ENCODE data around the gene KCNT1.

Gene KCNT1

DNA sequence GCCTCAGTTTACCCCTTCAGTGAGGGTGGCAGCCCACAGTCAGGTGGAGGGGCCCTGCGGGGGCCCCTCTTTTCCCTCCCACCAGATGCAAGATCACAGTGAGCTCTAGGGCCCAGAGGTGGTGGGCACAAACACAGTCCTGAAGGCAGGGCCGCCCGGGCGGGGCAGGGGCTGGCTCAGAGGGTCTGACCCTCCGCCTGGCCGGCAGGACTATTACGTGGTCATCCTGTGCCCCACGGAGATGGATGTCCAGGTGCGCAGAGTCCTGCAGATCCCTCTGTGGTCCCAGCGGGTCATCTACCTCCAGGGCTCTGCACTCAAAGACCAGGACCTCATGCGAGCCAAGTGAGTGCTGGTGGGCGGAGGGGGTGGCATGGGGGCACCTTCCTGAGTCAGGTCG lies 63.4 kb downstream of the KCNT1 start:
- no peak for DNase-seq (ENCODE audit: low read depth in 2 of 2)

DNA sequence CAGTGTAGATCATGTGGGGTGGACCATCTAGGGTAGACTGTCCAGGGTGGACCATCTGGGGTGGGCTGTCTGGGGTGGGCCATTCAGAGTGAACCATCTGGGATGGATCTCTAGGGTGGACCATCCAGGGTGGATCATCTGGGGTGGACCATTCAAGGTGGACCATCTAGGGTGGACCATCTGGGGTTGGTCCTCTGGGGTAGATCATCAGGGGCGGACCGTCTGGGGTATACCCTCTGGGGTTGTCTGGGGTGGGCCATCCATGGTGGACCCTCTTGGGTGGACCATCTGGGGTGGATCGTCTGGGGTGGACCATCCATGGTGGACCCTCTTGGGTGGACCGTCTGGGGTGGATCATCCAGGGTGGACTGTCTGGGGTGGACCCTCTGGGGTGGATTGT lies 64.3 kb downstream of the KCNT1 start:
- DNase-seq (ENCODE audit: low read depth in 2 of 2), result no peak

DNA sequence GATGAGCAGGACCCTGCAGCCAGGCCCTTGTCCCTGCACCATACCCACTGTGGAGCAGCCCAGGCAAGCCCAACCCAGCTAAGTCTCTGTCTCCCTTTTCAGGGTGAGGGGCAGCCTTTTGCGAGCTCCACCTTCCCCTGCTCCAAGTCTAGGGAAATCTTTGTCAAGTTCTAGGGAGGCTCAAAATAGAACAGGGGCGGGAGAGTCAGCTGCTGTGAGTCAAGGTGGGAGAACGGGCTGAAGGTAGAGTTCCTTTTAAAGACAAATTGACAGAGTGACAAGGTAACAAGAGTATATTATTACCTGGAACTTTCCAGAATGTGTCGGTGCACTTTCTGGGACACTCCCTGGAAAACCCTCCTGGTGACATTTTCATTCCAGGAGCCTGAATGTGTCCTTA lies 64.7 kb downstream of the KCNT1 start:
- no peak for DNase-seq (ENCODE audit: low read depth in 2 of 2)

DNA sequence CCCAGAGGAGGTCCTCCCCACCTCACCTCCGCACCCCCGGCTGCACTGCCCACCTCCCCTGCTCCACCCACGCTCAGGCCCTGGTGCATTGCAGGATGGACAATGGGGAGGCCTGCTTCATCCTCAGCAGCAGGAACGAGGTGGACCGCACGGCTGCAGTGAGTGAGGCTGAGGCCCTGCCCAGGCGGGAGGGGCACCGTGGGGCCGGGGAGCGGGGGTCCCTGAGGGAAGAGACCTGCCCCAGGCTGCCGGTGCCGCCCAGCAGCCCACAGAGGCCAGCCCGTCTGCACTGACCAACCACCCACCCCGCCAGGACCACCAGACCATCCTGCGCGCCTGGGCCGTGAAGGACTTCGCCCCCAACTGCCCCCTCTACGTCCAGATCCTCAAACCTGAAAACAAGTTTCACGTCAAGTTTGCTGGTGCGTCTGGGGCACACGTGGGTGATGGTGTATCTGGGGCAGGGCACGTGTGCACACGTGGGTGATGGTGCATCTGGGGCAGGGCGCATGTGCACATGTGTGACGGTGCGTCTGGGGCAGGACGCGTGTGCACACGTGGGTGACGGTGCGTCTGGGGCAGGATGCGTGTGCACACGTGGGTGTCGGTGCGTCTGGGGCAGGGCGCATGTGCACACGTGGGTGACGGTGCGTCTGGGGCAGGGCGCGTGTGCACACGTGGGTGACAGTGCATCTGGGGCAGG lies 66.7 kb downstream of the KCNT1 start:
- no peak for DNase-seq (ENCODE audit: low read depth in 2 of 2)

DNA sequence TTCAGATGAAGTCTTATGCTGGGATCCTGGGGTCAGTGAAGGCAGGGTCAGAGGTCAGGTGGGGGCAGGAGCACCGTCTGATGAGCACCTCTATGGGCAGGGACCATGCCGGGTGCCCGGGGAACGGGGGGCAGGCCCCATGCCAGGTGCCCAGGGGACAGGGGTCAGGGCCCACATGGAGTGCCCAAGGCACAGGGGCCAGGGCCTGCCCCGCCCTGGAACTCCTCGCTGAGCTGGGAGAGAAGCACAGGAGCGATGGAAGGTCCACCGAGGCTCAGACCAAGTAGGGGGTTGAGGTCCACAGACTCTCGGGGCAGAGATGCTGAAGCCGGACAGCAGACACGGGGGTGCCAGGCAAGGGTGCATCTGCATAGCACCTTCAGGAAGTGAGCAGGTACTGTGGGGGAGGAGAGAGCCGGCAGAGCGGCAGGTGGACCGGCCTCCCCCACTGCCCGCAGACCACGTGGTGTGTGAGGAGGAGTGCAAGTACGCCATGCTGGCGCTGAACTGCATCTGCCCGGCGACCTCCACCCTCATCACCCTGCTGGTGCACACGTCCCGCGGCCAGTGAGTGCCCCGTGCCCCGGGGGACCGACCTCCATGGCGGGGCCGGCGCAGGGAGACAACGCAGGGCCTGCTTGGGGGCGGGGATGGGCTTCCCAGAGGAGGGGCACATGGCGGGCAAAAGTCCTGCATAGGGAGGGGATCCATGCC lies 67.7 kb downstream of the KCNT1 start:
- no peak for DNase-seq (ENCODE audit: low read depth in 2 of 2)

DNA sequence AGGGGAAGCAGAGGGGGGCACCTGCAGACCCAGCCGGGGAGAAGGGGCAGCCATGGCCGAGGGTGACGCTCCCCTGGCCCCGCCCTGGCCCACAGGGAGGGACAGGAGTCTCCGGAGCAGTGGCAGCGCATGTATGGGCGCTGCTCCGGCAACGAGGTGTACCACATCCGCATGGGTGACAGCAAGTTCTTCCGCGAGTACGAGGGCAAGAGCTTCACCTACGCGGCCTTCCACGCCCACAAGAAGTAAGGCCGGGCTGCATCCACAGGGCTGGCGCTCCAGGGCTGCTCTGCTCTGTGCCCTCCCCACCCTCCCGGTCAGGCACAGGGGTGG lies 68.2 kb downstream of the KCNT1 start:
- no peak for DNase-seq (ENCODE audit: low read depth in 2 of 2)

DNA sequence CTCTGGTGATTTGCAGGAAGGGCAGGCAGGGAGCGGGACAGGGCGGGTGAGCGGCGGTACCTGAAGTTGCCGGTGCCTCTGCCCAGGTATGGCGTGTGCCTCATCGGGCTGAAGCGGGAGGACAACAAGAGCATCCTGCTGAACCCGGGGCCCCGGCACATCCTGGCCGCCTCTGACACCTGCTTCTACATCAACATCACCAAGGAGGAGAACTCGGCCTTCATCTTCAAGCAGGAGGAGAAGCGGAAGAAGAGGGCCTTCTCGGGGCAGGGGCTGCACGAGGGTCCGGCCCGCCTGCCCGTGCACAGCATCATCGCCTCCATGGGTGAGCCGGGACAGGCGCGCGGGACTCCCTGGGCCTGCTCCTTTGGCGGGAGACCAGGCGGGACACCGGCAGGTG lies 68.8 kb downstream of the KCNT1 start:
- DNase-seq (ENCODE audit: low read depth in 2 of 2), result no peak

DNA sequence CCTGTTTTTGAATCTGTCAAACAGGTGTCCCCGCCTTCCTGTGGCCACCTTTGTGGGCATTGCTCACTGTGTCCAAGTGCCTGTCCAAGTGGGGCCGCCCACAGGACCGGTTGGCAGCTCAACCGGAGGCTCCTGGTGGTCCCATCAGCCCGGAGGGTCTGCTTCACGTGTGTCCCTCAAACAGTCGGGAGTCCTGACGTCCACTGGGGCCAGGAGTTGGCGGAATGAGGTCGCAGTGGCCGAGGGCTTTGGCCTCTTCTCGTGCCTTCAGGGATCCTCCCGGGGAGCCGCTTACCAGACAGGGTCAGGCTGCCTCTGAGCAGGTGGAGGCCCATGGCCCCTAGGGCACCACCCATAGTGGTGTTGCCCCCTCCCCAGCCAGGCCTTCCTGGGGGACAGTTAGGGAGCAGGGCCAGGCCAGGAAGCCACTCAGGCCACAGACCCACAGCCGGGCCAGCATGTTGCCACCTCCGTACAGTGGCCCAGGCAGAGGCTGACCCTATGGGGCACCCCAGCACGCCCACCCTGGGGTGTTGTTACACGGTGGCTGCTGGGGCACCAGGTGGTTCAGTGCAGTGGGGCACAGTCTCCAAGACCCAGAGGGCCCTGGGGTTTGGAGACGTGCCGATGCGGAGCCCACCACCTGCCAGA lies 69.5 kb downstream of the KCNT1 start:
- DNase-seq (ENCODE audit: low read depth in 2 of 2), result no peak

DNA sequence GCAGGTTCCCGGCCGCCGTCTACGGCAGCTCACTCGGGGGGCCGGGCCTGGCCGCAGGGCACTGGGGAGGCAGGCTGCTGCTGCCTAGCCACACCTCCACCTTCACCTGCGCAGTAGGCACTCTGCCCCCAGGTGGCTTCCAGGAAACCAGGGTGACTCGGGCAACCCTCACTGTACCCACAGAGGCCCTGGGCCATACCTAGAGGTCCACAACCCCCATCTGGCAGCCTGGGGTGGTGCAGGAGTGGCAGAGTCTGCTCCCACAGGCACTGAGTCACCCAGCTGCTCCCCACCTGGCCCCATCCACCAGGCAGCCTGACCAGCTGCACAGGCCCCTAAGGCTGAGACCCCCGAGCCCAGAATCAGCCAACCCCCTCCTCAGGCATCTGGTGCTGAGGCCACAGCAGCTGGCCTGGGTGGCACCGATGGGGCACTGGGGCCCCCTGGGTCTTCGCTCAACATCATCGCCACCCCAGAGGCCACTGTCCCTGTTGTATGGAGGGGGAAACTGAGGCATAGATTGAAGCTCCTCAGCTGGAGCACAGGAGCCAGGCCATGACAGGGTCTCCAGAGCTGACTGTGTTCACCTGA lies 70.2 kb downstream of the KCNT1 start:
- no peak for DNase-seq (ENCODE audit: low read depth in 2 of 2)

DNA sequence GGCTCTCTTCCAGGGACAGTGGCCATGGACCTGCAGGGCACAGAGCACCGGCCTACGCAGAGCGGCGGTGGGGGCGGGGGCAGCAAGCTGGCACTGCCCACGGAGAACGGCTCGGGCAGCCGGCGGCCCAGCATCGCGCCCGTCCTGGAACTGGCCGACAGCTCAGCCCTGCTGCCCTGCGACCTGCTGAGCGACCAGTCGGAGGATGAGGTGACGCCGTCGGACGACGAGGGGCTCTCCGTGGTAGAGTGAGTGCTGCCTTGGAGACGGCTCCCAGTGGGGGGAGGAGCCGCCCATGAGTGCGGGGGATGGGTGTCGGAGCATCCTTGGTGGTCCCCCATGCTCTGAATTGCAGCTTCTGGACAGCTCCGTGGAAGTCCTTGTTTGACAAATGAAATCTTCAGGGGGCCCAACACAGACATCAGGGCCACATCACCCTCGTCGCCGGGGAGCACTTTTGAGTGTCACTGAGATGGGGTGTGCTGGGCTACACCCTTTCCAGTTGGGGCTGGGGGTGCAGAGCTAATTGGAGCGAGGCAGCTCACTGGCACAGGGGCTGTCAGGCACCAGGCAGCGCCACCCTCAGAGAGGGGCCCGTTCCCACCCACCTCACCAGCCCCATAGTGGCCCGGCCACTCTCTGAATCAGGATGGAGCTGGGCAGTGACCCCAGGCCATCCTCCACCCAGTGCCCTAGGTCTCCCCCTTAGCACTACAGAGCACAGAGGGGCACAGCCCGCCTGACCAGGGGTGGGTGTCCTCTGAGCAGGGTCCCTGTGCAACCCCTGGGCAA lies 70.9 kb downstream of the KCNT1 start:
- no peak for DNase-seq (ENCODE audit: low read depth in 2 of 2)

DNA sequence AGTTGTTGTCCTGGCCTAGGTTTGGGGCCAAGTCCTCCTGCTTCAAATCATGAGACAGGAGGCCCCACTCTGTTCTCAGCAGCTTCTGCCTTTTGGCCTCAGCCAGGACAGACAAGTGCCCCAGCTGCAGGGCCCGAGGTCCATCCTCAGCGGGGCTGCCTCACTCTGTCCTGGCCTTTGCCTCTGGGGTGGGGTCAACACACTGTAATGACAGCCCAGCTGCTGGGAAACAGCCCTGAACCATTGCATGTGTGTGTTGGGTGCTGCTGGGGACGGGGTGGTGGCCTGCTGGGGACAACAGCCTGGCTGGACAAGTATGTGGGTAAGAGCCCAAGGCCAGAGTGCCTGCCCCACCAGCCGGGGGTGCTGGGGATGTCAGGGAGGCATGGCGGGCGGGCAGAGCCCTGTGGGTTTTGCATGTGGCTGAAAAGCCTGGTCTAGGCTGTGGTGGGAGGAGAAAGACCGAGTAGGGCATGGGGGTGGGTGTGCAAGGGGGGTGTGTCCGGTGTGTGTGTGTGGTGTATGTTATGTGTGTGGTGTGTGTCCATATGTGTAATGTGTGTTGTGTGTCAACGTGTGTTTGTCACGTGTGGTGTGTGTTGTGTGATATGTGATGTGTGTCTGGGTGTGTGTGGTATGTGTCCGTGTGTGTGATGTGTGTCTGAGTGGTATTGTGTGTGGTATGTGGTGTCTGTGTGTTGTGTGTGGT lies 71.7 kb downstream of the KCNT1 start:
- DNase-seq (ENCODE audit: low read depth in 2 of 2), result no peak

DNA sequence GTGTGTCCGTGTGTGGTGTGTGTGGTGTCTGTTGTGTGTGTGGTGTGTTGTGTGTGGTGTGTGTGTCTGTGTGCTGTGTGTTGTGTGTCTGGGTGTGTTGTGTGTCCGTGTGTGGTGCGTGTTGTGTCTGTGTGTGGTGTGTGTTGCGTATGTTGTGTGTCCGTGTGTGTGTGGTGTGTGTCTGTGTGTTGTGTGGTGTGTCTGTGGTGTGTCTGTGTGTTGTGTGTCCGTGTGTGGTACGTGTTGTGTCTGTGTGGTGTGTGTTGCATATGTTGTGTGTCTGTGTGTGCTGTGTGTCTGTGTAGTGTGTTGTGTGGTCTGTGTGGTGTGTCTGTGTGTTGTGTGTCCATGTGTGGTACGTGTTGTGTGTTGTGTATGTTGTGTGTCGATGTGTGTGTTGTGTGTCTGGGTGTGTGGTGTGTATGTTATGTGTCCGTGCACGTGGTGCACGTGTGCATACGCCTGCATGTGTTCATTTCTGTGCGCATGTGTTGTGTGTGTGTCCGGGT lies 72.3 kb downstream of the KCNT1 start:
- no peak for DNase-seq (ENCODE audit: low read depth in 2 of 2)

DNA sequence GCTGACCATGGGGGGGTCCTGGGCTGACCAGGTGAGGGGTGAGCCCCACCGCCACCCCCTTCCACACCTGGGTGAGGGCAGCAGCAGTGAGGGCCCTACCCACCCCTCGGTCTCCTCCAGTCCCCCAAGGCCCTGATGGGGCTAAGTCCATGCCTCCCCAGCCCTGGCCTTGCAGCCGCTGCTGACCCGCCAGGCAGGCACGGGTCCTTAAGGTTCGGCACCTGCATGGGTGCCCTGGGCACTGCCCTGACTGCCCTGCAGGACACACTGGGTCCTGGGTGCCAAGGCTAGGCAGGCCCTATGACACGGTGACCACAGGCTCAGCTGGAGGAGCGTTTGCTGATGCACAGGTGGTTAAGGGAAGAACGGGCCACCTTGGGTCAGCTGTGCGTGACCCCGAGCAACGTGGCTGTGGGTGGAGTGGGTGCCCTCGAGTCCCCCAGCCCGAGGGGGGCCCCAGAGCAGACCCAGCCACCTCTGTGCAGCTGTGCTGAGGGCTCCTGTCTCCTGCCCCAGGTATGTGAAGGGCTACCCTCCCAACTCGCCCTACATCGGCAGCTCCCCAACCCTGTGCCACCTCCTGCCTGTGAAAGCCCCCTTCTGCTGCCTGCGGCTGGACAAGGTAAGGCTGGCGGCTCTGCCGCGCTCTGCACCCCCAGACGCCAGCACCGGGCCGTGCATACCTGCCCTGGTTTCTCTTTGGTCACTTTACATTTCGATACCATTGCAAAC lies 73.0 kb downstream of the KCNT1 start:
- DNase-seq (ENCODE audit: low read depth in 2 of 2), result no peak

DNA sequence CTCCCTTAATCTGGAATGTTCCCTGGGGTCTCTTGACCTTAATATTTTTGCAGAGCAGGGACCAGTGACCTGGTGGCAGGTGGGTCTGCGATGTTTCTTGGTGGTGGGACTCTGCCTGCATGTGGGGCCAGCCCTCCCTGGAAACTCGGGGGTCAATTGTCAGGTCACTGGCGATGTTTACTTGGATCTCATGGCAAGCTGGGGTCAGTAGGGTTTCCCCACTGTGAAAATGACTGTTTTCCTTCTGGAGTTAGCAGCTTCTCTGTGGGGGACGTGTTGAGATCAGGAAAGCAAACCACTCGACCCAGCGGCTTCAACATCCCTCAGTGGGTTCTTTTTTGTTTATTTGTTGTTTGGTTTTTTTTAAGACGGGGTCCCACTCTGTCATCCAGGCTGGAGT lies 73.9 kb downstream of the KCNT1 start:
- no peak for DNase-seq (ENCODE audit: low read depth in 2 of 2)

DNA sequence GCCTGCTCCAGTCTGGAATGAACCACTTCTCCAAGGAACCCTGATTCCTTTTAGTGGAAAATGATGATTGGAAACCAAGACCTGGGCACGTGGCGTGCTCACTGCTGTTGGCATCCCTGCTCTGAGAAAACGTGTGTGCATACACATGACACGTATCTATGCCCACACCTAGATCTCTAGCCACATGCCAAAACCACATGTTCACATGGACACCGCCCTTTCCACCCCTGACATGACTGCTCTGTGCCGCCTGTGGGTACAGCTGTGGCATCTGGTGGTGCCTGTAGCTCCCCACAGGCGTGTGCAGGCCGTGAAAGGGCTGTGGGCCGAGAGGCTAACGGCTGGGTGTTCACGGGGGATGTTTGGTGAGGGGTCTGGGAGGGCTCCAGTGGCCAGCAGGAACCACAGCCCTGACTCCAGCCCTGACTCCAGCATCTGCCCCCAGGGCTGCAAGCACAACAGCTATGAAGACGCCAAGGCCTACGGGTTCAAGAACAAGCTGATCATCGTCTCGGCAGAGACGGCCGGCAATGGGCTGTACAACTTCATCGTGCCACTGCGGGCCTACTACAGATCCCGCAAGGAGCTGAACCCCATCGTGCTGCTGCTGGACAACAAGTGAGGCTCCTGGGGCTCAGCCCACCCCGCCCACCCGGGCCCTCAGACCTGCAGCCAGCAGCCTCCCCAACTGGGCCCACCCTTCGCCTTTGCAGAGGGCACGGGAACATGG lies 75.1 kb downstream of the KCNT1 start:
- no peak for DNase-seq (ENCODE audit: low read depth in 2 of 2)

DNA sequence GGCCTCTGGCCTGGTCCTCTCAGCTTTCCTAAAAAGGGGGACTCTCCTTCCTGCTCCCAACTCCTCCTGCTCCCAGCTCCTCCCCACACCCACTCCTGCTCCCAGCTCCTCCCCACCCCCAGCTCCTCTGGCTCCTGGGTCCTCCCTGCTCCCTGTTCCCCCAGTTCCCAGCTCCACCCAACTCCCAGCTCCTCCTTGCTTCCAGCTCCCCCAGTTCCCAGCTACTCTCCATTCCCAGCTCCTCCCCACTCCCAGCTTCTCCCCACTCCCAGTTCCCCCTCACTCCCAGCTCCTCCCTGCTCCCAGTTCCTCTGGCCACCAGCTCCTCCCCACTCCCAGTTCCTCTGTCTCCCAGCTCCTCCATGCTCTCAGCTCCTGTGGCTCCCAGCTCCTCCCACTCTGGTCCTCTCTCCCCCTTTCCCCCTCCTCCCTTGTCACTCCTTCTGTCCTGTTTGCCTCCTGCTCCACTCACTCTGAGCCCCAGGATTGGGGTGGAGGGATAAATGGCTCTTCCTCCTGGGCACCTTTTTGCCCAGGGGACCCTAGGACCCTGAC lies 75.7 kb downstream of the KCNT1 start:
- DNase-seq (ENCODE audit: low read depth in 2 of 2), result no peak

DNA sequence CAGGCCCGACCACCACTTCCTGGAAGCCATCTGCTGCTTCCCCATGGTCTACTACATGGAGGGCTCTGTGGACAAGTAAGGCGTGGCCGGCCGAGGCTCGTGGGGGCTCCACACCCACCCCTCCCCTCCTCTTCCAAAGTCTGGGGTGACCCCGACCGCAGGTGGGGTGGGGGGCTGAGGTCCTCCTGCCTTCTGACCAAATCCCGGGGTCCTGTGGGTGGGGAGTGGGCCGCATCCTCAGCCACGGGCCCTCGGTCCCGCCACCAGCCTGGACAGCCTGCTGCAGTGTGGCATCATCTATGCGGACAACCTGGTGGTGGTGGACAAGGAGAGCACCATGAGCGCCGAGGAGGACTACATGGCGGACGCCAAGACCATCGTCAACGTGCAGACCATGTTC lies 76.4 kb downstream of the KCNT1 start:
- DNase-seq (ENCODE audit: low read depth in 2 of 2), result no peak

DNA sequence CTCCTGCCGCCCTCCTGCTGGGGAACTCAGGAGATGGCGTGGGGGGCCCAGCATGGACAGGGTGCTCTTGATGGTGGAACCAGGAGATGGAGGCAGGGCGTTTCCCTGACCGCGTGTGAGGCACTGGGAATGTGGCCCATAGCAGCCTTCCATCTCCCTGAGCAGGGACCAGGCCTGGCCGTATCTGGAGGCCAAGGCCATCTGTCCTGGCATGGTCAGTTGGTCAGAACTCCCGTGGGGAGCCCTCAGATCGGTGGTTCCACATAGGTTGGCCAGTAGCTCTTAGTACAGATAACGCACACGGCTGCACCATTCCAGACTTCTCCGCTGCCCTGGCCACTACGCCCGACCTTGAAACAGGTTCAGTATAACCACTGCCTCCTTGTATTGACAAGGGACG lies 77.6 kb downstream of the KCNT1 start:
- DNase-seq (ENCODE audit: low read depth in 2 of 2), result no peak

DNA sequence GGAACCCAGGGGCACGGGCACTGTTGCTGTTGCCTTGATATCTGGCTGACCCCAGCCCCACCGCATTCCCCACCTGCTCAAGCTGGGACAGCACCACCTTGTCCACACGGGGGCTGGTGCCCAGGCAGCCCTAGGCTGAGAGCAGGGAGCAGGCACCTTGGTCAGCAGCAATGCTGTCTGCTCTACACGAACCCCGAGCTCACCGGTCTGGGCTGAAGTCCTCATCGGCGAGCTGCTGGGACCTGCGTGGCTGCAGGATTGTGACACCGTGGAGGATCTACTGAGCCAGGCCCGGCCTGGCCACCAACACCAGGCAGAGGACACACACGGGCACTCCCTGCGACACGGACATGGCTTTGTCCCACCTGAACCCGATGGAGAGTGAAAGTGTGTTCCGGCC lies 78.1 kb downstream of the KCNT1 start:
- DNase-seq (ENCODE audit: low read depth in 2 of 2), result no peak

DNA sequence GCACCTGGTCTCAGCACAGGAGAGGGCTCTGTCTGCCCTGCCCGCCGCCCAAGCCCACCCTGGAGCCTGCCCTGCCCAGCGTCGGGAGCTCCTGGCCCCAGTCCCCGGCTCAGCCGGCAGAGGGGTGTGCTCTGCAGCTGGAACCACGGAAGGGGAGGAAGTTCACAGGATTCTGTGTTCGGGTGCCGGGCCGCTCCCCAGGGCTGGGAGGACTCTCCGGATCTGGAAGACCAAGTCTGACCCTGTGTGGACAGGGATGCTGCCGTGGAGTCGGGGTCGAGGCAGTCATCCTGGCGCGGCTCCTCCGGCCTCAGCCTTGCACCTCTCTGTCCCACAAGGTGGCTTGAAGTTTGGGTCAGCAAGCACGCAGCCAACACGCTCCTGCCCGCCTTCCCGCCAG lies 78.6 kb downstream of the KCNT1 start:
- no peak for DNase-seq (ENCODE audit: low read depth in 2 of 2)
